Type B pancreatic cell (in vitro differentiated cells): ENCODE measurements around the gene OR51T1. TPM values are rescaled to one million over a fixed set of nuclear protein-coding genes. Genes with fewer than 3 reads are reported as not detected.

Experiments used
- total RNA-seq: library from RNA; stranded (reverse); gene quantifications from 2 replicates; pipeline ENCODE4 v1.2.1, GENCODE V29; 2021; ENCODE audit warnings: low replicate concordance

OR51T1 gene
- total RNA-seq, 1 donor from 2014 or later: 0.39 TPM

Other genes starting within 250 kb of the OR51T1 start
- gene OR51D1, start 244.4 kb upstream of the OR51T1 start, total RNA-seq: not detected in 2 replicates
- 0.48 and 0.51 TPM in 2 replicates for gene OR51E1, start 237.9 kb upstream of the OR51T1 start, total RNA-seq
- gene OR51E2, start 184.0 kb upstream of the OR51T1 start, total RNA-seq: 0.58 TPM in 1 of 2 replicates, not detected in the other
- not detected in 2 replicates for gene MMP26, start 177.1 kb upstream of the OR51T1 start, total RNA-seq
- not detected in 2 replicates for gene OR51F1, start 112.0 kb upstream of the OR51T1 start, total RNA-seq
- not detected in 2 replicates for gene OR52R1, start 77.5 kb upstream of the OR51T1 start, total RNA-seq
- not detected in 2 replicates for gene OR51F2, start 60.6 kb upstream of the OR51T1 start, total RNA-seq
- not detected in 2 replicates for gene OR51S1, start 32.7 kb upstream of the OR51T1 start, total RNA-seq
- not detected in 2 replicates for gene OR51A7, start 21.9 kb downstream of the OR51T1 start, total RNA-seq
- not detected in 2 replicates for gene OR51G2, start 37.5 kb downstream of the OR51T1 start, total RNA-seq
- not detected in 2 replicates for gene OR51G1, start 42.4 kb downstream of the OR51T1 start, total RNA-seq
- gene OR51A4, start 65.7 kb downstream of the OR51T1 start, total RNA-seq: not detected in 2 replicates
- gene OR51A2, start 73.8 kb downstream of the OR51T1 start, total RNA-seq: not detected in 2 replicates
- not detected in 2 replicates for gene OR51L1, start 113.0 kb downstream of the OR51T1 start, total RNA-seq
- not detected in 2 replicates for gene OR52J3, start 164.6 kb downstream of the OR51T1 start, total RNA-seq
- gene OR52E2, start 177.7 kb downstream of the OR51T1 start, total RNA-seq: not detected in 2 replicates
- gene OR52E1, start 187.7 kb downstream of the OR51T1 start, total RNA-seq: not detected in 2 replicates